PC-9 (cell line): ENCODE measurements around the gene EVL.

Source experiments
- EZH2 ChIP-seq: fragments of 200-600 bp; sonication (generic); IDR thresholded peaks from 2 replicates; pipeline ENCODE4 v1.8.0; 2017; ENCODE audit warnings: antibody characterized with exemption, low read depth
- TF ChIP-seq, protein P1 (sequence below): fragments of 200-600 bp; sonication (generic); conservative IDR thresholded peaks from 2 replicates; pipeline ENCODE4 v1.6.1; 2017; ENCODE audit warnings: mixed run types, antibody characterized with exemption, mild to moderate bottlenecking, moderate library complexity

DNA sequence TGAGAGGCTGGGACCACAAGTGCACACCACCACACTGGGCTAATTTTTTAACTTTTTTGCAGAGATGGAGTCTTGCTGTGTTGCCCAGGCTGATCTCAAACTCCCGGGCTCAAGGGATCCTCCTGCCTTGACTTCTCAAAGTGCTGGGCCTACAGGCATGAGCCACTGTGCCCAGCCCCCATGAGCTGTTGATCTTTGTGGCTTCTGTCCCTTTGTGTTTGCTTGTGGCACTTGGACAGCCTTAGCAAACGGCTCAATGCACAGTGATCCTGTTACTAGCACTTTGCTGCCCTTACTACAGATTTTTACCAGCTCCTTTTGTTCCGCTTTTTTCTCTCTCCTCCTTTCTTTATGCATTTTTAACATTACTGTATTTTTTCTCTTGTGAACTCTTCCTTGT is 25.3 kb upstream of the EVL start:
- TF ChIP-seq, protein P1, sequence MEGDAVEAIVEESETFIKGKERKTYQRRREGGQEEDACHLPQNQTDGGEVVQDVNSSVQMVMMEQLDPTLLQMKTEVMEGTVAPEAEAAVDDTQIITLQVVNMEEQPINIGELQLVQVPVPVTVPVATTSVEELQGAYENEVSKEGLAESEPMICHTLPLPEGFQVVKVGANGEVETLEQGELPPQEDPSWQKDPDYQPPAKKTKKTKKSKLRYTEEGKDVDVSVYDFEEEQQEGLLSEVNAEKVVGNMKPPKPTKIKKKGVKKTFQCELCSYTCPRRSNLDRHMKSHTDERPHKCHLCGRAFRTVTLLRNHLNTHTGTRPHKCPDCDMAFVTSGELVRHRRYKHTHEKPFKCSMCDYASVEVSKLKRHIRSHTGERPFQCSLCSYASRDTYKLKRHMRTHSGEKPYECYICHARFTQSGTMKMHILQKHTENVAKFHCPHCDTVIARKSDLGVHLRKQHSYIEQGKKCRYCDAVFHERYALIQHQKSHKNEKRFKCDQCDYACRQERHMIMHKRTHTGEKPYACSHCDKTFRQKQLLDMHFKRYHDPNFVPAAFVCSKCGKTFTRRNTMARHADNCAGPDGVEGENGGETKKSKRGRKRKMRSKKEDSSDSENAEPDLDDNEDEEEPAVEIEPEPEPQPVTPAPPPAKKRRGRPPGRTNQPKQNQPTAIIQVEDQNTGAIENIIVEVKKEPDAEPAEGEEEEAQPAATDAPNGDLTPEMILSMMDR, result no peak
- no peak for TF ChIP-seq EZH2
